Measurements from ENCODE around the gene MAB21L4.
A peak's percentile ranks its signal among the peaks of the same experiment; 100 is the strongest.
"Not testable (repeated sequence)": the region's sequence is repeated elsewhere in the genome, so short reads cannot be mapped to it uniquely, and the experiment has no call there.

The MAB21L4 gene

GRCh38 chr2:240857039-240858008, 38.6 kb downstream of the MAB21L4 start:
- DNase-seq: no peak

GRCh38 chr2:240856151-240856980, 39.6 kb downstream of the MAB21L4 start:
- no peak for DNase-seq

DNA sequence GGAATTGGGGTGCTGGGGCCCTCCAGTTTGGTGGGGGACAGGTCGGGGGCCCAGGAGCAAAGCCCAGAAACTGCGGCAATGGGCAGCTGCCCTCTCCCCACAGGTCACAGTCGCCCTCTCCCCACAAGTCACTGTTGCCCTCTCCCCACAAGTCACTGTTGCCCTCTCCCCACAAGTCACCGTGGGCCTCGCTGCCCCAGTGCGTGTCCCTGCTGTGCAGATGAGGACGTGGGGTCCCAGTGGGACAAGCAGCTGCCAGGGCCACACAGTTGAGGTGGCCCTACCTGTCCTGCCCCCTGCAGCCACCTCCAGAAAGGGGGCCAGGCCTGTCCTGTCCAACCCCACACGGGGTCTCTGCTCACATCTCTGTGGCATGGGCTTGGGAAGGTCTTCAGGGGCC, 40.3 kb downstream of the MAB21L4 start:
- DNase-seq: no peak

DNA sequence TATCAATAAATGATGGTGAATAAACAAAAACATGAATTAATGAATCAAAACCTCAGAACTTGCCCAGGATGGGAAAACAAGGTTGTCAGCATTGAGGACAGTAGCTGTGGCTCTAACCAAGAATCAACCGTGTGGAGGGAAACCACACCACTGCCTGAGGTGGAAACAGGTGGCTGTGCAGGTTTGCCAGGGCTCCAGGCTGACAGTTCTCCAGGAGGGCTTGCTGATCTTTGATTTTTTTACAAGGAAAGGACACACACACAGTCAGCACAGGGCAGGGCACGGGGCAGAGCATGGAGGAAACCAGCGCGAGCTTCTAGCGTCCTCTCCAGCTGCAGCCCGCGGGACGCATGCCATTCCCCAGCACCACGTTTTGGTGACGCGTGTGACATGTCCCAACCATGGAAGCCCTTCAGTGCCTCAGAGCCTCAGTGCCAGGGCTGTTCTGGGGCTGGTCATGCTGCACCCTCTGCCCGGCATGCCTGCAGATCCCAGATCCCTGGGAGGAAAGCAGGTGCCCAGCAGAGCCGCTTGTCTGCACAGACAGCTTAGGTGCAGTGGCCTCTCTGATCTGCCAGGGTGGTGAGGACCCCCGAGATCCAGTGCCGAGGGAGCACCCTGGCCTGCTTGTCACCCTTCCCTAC, 43.2 kb downstream of the MAB21L4 start:
- no peak for DNase-seq

- peak; percentile 79 for DNase-seq
Measured at GRCh38 chr2:240851078-240851991, 44.6 kb downstream of the MAB21L4 start.

GRCh38 chr2:240850756-240851077, 45.2 kb downstream of the MAB21L4 start:
- no peak for DNase-seq

DNA sequence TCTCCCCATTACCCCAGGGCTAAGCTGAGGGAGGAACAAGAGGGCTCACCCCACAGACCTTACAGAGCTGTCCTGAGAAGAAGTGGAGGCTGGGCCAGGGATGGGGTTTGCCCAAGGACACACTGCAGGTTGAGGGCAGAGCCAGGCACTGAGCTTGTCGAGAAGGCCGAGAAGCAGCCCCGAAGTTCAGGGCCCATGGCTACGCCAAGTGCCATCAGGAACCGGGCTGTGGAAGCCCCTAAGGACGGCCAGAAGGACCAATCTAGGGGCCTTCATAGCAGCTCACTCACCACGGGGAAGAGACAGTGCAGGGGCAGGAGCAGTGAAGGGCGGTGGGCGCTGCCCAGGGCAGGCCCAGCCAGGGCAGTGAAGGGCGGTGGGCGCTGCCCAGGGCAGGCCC, 45.9 kb downstream of the MAB21L4 start:
- DNase-seq: no peak

DNA sequence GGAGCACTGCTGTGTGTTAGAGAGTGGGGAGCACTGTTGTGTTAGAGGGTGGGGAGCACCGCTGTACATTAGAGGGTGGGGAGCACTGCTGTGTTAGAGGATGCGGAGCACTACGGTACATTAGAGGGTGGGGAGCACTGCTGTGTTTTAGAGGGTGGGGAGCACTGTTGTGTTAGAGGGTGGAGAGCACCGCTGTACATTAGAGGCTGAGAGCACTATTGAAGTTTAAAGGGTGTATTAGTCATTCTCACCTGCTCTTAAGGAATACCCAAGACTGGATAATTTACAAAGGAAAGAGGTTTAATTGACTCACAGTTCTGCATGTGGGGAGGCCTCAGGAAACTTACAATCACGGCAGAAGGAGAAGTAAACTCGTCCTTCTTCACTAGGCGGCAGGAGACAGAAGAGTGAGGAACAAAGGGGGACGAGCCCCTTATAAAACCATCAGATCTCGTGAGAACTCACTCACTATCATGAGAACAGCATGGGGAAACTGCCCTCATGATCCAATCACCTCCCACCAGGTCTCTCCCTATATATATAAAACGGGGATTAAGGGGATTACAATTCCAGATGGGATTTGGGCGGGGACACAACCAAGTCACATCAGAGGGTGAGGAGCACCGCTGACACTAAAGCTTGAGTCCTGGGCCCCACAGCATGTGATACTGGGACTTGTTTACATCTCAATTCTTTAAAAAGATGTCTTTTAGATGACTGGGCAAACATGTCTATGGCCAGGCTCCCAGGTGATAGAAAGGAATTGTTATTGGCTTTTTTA, 46.9 kb downstream of the MAB21L4 start:
- no peak for DNase-seq

- no peak for DNase-seq
Measured at GRCh38 chr2:240847817-240848216, 48.1 kb downstream of the MAB21L4 start.

GRCh38 chr2:240846873-240847595, 48.9 kb downstream of the MAB21L4 start:
- no peak for DNase-seq

GRCh38 chr2:240846309-240846708, 49.6 kb downstream of the MAB21L4 start:
- not testable (repeated sequence) for DNase-seq

GRCh38 chr2:240840435-240841060, 55.4 kb downstream of the MAB21L4 start:
- no peak for DNase-seq

DNA sequence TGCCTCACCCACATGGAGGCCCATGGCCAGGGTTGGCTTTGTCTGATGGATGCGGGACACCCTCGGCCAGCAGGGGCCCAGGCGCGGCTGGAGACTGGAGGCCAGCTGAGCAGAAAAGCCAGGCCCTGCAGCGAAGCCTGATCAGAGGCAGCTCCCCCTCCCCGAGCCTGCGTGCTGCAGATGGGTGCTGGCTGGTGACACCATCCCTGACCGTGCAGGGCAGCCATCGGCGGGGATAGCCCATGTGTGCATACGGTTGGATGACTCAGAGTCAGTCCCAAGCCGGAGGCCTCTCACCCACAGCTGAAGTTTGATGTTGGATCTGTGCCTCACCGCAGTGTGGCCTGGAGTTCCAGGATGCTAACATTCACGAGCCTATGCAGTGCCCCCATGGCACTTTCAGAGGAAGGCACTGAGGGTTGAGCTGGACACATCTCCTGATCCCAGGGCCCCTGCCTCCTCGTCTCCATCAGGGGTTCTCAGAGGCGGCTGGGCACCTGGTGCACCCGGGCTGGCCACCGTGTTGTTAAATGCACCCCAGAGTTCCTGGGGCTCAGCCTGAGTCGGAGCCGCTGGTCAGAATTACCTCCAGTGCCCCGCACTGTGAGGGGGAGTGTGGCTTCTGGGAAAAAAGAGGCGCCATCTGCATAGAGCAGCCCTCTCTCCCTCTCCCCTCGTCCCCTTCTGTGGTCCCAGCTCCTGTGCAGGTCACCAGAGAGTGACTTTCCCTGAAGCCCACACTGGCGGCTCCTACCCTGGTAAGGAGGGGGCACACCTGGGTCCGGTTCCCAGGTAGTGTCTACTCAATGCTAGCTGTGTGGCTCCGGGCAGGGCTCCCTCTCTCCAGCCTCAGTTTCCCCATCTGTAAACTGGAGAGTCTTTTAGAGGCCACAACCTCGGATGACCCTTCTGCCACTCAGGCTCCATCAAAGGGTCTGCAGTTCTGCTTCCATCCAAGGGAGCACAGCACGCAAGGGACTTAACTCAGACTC, 56.5 kb downstream of the MAB21L4 start:
- no peak for DNase-seq

GRCh38 chr2:240837621-240838020, 58.3 kb downstream of the MAB21L4 start:
- DNase-seq: no peak

- no peak for DNase-seq
Measured at GRCh38 chr2:240836781-240837467, 59.0 kb downstream of the MAB21L4 start.

Measured in effector CD4-positive, alpha-beta T cell (primary cell).